Testis (tissue), 3 donors: ENCODE data around the gene AGBL4. TPM values are rescaled to one million over a fixed set of nuclear protein-coding genes. Genes with fewer than 3 reads are reported as not detected.
"Not testable (repeated sequence)": the region's sequence is repeated elsewhere in the genome, so short reads cannot be mapped to it uniquely, and the experiment has no call there.

Experiments used
- DNase-seq: peaks from one replicate; pipeline ENCODE4 v3.0.0-alpha.2; 2019
- H3K27ac ChIP-seq, 2 donors: fragments of 200-600 bp; sonication (generic); one replicate each; pipeline ENCODE4 v1.5.1; 2019
- H3K27me3 ChIP-seq: fragments of 200-600 bp; sonication (generic); one replicate; pipeline ENCODE4 v1.5.1; 2019
- H3K36me3 ChIP-seq: fragments of 200-600 bp; sonication (generic); one replicate; pipeline ENCODE4 v1.5.1; 2017; ENCODE audit warnings: low read depth; ENCODE audit errors: missing control alignments
- H3K4me1 ChIP-seq: fragments of 200-600 bp; sonication (generic); one replicate; pipeline ENCODE4 v1.5.1; 2019
- H3K4me3 ChIP-seq, 2 donors: fragments of 200-600 bp; sonication (generic); one replicate each; pipeline ENCODE4 v1.5.1; 2017 to 2019
- H3K9me3 ChIP-seq: fragments of 200-600 bp; sonication (generic); one replicate; pipeline ENCODE4 v1.5.1; 2017
- POLR2A ChIP-seq: fragments of 450-650 bp; IDR thresholded peaks from one replicate; pipeline ENCODE4 v1.6.1; 2017; ENCODE audit warnings: antibody characterized with exemption, mild to moderate bottlenecking, moderate library complexity
- WGBS, 2 donors: methylation state at CpG; one replicate each; pipeline ENCODE4 v1.1.5; 2018; 5-methylcytosine and 5-hydroxymethylcytosine counted together
- intact Hi-C: fragments of 100-400 bp; cut with DNase I; formaldehyde crosslinking; loops from one replicate; pipeline ENCODE4 v1.15.1; 2023; ENCODE audit warnings: low total_unique reads
- polyA plus RNA-seq: library from polyadenylated mRNA; stranded (reverse); fragments of 350-450 nt; fragmentation: Illumina TruSeq; extraction: RNeasy Lipid Tissue Mini Kit (QIAGEN cat#74804); gene quantifications from one replicate; pipeline ENCODE4 v1.2.3, GENCODE V29; 2014; ENCODE audit warnings: low read depth, low replicate concordance; ENCODE audit not compliant: insufficient read depth
- total RNA-seq, 2 donors: library from RNA; depleted of rRNA; stranded (reverse); fragments of >200 nt; gene quantifications; one replicate each; pipeline ENCODE4 v1.2.3, GENCODE V29; 2016
- TF ChIP-seq, protein P1 (sequence below), 3 experiments: fragments of 450-650 bp in 2 of 3; fragments of 200-600 bp in 1 of 3; sonication (generic) in 1 of 3; IDR thresholded peaks; one replicate each; pipeline ENCODE4 v1.5.1; 2016 to 2019; ENCODE audit warnings: antibody characterized with exemption in 3 of 3, mild to moderate bottlenecking in 2 of 3, moderate library complexity in 1 of 3

Gene AGBL4
- total and polyA plus RNA-seq, 3 donors from 2014 or later = 3.3 to 6.9 (median 5.8) TPM

DNA sequence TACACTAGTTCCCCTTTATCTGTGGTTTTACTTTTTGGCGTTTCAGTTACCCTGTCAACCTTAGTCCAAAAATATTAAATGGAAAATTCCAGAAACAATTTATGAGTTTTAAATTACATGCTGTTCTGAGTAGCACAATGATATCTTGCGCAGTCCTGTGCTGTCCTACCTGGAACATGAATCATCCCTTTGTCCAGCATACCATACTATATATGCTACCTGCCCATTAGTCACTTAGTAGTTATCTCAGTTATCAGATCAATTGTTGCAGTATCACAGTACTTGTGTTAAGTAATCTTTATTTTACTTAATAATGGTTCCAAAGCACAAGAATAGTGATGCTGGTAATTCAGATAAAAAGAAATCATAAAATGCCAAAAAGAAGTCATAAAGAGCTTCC, 52.7 kb downstream of the AGBL4 start:
- intact Hi-C loops = no loop called here
- Histone ChIP-seq H3K4me3 (no peak overlapping the region), H3K9me3 (no peaks in the 10 kb centered on the region), H3K36me3 (no peaks in the 10 kb centered on the region), H3K27me3 (no peaks in the 10 kb centered on the region), H3K27ac (no peak overlapping the region), H3K4me1 (no peaks in the 10 kb centered on the region)
- DNase-seq = no peak
- WGBS, 2 donors = 74 to 77% methylated on average over 2 of the region's 2 CpGs
- TF ChIP-seq, protein P1, sequence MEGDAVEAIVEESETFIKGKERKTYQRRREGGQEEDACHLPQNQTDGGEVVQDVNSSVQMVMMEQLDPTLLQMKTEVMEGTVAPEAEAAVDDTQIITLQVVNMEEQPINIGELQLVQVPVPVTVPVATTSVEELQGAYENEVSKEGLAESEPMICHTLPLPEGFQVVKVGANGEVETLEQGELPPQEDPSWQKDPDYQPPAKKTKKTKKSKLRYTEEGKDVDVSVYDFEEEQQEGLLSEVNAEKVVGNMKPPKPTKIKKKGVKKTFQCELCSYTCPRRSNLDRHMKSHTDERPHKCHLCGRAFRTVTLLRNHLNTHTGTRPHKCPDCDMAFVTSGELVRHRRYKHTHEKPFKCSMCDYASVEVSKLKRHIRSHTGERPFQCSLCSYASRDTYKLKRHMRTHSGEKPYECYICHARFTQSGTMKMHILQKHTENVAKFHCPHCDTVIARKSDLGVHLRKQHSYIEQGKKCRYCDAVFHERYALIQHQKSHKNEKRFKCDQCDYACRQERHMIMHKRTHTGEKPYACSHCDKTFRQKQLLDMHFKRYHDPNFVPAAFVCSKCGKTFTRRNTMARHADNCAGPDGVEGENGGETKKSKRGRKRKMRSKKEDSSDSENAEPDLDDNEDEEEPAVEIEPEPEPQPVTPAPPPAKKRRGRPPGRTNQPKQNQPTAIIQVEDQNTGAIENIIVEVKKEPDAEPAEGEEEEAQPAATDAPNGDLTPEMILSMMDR (IDR thresholded peaks at IDR 0.05) = no peak
- no peak for TF ChIP-seq POLR2A

DNA sequence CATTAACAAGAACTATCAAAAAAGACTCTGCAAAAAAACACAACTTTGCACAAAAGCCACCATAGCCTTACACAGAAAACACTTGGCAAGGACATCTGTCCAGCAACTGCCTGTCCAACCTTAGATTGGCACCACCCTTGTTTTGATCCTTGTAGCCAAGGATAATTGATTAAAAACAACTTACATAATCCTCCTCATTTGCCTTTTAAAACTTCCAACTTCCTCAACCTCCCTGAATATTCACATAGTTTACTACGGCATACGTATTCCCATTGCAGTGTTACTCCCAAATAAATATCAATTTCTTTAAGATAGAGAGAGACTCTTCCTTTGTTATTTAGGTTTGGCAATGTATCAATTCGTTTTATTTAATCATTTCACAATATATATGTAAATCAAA, 72.4 kb downstream of the AGBL4 start:
- no peak overlapping the region for H3K4me3 ChIP-seq
- intact Hi-C loops = no loop called here
- TF ChIP-seq, protein P1 (IDR thresholded peaks at IDR 0.05) = no peak

DNA sequence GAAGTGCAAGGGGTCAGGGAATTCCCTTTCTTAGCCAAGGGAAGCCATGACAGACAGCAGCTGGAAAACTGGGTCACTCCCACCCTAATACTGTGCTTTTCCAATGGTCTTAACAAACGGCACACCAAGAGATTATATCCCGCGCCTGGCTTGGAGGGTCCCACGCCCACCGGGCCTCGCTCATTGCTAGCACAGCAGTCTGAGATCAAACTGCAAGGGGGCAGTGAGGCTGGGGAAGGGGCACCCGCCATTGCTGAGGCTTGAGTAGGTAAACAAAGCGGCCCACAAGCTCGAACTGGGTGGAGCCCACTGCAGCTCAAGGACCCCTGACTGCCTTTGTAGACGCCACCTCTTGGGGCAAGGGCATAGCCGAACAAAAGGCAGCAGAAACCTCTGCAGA, 108.5 kb downstream of the AGBL4 start:
- H3K27ac ChIP-seq, H3K4me3 ChIP-seq, H3K36me3 ChIP-seq, H3K27me3 ChIP-seq, H3K4me1 ChIP-seq, DNase-seq, H3K9me3 ChIP-seq, intact Hi-C loops: not testable (repeated sequence)
- WGBS, 2 donors = 80 to 92% methylated on average over 11 of the region's 11 CpGs

More for the DNA sequence above, 72.4 kb downstream of the AGBL4 start:
- Histone ChIP-seq H3K27ac (no peak overlapping the region), H3K4me1 (no peaks in the 10 kb centered on the region), H3K36me3 (no peaks in the 10 kb centered on the region), H3K9me3 (no peaks in the 10 kb centered on the region), H3K27me3 (no peaks in the 10 kb centered on the region)
- DNase-seq = no peak
- 59 to 69% methylated on average over 3 of the region's 3 CpGs for WGBS, 2 donors

DNA sequence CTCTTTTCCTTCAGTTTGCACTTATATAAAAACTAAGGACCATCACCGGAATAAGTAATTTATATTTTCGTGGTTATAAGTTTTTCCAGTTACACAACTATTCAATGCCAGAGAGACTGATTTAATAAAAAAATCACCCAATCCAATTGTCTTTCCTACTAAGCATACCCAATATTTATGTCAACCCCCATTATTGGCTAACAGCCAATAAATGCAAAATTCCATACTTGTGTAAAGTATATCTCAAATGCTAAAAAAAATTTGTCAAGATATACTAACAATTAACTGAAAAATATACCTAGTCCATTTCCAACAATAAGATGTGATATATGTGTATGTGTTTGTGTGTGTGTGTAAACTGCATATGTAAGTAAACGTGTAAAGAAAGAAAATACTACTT, 117.4 kb downstream of the AGBL4 start:
- Histone ChIP-seq H3K36me3 (no peaks in the 10 kb centered on the region), H3K27me3 (no peaks in the 10 kb centered on the region), H3K9me3 (no peaks in the 10 kb centered on the region), H3K27ac (no peak overlapping the region), H3K4me1 (no peaks in the 10 kb centered on the region), H3K4me3 (no peak overlapping the region)
- no peak for DNase-seq
- intact Hi-C loops = no loop called here
- WGBS, 2 donors = 73 to 83% methylated on average over 3 of the region's 3 CpGs
- TF ChIP-seq POLR2A = no peak
- TF ChIP-seq, protein P1 (IDR thresholded peaks at IDR 0.05) = no peak

DNA sequence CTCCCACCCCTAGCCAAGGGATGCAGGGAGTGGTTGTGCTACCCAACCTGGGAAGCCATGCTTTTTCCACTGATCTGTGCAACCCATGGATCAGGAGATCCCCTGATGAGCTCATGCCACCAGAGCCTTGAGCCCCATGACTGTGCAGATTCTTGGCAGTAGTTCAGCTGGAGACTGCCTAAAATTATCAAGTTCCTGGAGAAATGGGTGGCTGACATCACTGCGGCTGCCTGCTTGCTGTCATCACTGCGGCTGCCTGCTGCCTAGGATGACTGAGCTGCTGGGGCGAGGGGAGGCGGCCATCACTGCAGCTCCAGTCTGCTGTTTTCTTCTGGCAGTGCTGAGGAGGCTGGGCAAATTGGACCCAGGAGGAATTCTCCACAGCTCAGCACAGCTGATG, 159.2 kb downstream of the AGBL4 start:
- Histone ChIP-seq H3K4me1 (no peaks in the 10 kb centered on the region), H3K27ac (no peak overlapping the region), H3K4me3 (no peak overlapping the region), H3K36me3 (no peaks in the 10 kb centered on the region), H3K9me3 (no peaks in the 10 kb centered on the region), H3K27me3 (no peaks in the 10 kb centered on the region)
- DNase-seq = no peak
- TF ChIP-seq POLR2A = no peak
- TF ChIP-seq, protein P1 (IDR thresholded peaks at IDR 0.05) = no peak
- intact Hi-C loops = no loop called here
- WGBS, 2 donors = 92% methylated on average over 4 of the region's 4 CpGs; no CpG with 5 or more reads in 1 of the 2 donors
